Esophagus (tissue), 2 donors: ENCODE data around the gene DOCK2. TPM values are rescaled to one million over a fixed set of nuclear protein-coding genes. Genes with fewer than 3 reads are reported as not detected.
"Not testable (repeated sequence)": the region's sequence is repeated elsewhere in the genome, so short reads cannot be mapped to it uniquely, and the experiment has no call there.

Source experiments
- H3K27ac ChIP-seq, 2 donors: one replicate each; pipeline ENCODE4 v1.5.1; 2013; ENCODE audit warnings: low read depth in 2 of 2, mild to moderate bottlenecking in 2 of 2, inconsistent platforms in 1 of 2, low read length in 1 of 2, moderate library complexity in 1 of 2
- H3K27me3 ChIP-seq, 2 donors: one replicate each; pipeline ENCODE4 v1.6.1; 2013; ENCODE audit warnings: low read length in 2 of 2, control low read depth in 1 of 2, mild to moderate bottlenecking in 1 of 2; ENCODE audit not compliant: insufficient read depth in 2 of 2, control insufficient read depth in 1 of 2
- H3K36me3 ChIP-seq, 2 donors: one replicate each; pipeline ENCODE4 v1.6.1; 2013; ENCODE audit warnings: low read length in 1 of 2; ENCODE audit not compliant: control insufficient read depth in 2 of 2, insufficient read depth in 2 of 2
- H3K4me1 ChIP-seq, 2 donors: one replicate each; pipeline ENCODE4 v1.6.1; 2013; ENCODE audit warnings: low read length in 1 of 2; ENCODE audit not compliant: control insufficient read depth in 2 of 2, insufficient read depth in 2 of 2
- H3K4me3 ChIP-seq, 2 donors: one replicate each; pipeline ENCODE4 v1.5.1; 2013; ENCODE audit warnings: low read length in 2 of 2, mild to moderate bottlenecking in 2 of 2, low read depth in 1 of 2, moderate library complexity in 1 of 2
- H3K9me3 ChIP-seq, 2 donors: one replicate each; pipeline ENCODE4 v1.6.1; 2013; ENCODE audit warnings: mild to moderate bottlenecking in 2 of 2, low read depth in 1 of 2, low read length in 1 of 2, moderate library complexity in 1 of 2; ENCODE audit not compliant: control insufficient read depth in 2 of 2, insufficient read depth in 1 of 2
- WGBS, 2 donors: extraction: QIAGEN DNeasy Blood & Tissue Kit; methylation state at CpG; one replicate each; pipeline ENCODE4 v1.1.7; 2013; 5-methylcytosine and 5-hydroxymethylcytosine counted together
- polyA plus RNA-seq, 2 donors: library from polyadenylated mRNA; stranded (reverse); fragments of 200-250 nt; gene quantifications; one replicate each; pipeline ENCODE4 v1.2.3, GENCODE V29; 2013
- donor health status: healthy with polysubstance abuse.
- donor health status: Bipolar disorder and iron deficiency.

DOCK2 gene
- polyA plus RNA-seq, 2 donors = 0.86 to 1.2 TPM

DNA sequence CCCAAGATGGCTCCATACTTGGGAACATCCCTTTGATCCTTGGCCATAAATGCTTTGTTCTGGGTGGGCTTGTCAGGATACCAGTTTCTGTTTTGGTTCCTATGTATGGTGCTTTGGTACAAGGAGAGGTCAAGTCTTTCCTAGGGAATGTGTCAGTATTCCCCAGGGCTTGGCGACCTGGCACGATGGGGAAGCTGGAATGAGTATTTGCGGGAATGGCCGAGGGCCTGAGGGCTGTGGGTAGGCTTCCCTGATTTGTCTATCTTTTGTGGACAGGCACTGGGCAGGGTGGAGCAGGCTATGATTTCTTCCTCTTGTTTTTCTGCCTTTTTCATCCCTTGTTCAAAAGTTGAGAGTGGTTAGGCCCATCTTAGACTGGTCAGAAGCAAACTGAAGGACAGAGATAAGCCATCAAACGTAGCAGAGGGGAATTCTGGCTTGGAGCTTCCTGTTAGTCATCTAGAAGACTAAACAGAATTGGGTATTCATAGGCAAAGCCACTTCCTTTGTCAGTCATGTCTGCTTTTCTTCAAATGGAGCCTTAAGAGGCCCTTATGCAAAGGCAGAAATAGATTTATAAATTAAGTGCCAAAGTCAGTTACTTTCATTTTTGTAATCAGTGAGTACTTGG, 13.7 kb downstream of the DOCK2 start:
- H3K4me3 ChIP-seq = no peak overlapping the region
- H3K36me3 ChIP-seq = no peaks in the 10 kb centered on the region
- no peaks in the 10 kb centered on the region for H3K27me3 ChIP-seq
- WGBS, 2 donors = 70 to 71% methylated on average over 5 of the region's 5 CpGs
- H3K27ac ChIP-seq = no peak overlapping the region
- no peaks in the 10 kb centered on the region for H3K9me3 ChIP-seq
- H3K4me1 ChIP-seq = peaks cover 3 to 9% of the 10 kb centered on the region in 2 donors

DNA sequence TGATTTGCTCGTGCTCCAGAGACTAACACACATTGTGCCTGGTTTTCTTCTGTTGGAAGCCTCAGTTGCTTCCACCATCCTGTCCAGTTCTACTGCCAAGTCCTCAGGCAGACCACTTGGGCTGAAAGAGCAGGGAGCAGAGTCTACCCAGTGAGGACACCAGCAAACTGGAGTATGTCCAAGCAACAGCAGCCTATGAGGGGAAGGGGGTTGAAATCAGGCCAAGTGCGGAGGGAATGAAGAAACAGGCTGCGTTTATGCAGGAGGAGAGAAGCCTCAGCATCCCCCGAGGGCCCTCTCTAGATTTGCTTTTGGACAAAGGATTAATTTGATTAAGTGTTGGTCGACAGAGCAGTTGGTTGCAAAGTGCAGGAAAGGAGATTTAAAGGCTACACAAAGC, 14.5 kb downstream of the DOCK2 start:
- Histone ChIP-seq H3K27ac (no peak overlapping the region), H3K4me1 (peaks cover 3 to 9% of the 10 kb centered on the region in 2 donors), H3K4me3 (no peak overlapping the region), H3K9me3 (no peaks in the 10 kb centered on the region), H3K27me3 (no peaks in the 10 kb centered on the region), H3K36me3 (no peaks in the 10 kb centered on the region)
- WGBS, 2 donors = 48 to 54% methylated on average over 5 of the region's 5 CpGs

DNA sequence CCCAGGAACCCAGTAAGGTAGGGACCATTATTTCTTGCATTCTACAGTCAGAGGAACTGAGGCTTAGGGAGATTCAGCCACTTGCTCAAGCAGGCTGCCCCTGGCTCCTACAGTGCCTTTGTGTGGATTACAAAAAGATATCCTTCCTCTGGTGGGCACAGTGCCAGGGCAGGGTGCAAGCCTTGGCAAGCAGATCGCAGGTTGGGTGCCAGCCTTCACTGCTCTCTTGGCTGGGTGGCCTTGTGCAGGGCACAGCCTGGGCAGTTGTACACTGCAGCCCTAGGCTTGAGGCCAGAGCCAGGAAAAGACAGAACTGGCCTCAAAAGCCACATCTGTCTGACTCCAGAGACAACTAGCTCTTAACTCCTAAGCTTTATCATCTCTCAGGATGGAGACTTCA, 15.0 kb downstream of the DOCK2 start:
- H3K27ac ChIP-seq = no peak overlapping the region
- no peaks in the 10 kb centered on the region for H3K9me3 ChIP-seq
- peaks cover 3 to 9% of the 10 kb centered on the region in 2 donors for H3K4me1 ChIP-seq
- H3K4me3 ChIP-seq = no peak overlapping the region
- no peaks in the 10 kb centered on the region for H3K27me3 ChIP-seq
- no peaks in the 10 kb centered on the region for H3K36me3 ChIP-seq
- WGBS, 2 donors = 20 to 24% methylated on average over 1 of the region's 1 CpG

DNA sequence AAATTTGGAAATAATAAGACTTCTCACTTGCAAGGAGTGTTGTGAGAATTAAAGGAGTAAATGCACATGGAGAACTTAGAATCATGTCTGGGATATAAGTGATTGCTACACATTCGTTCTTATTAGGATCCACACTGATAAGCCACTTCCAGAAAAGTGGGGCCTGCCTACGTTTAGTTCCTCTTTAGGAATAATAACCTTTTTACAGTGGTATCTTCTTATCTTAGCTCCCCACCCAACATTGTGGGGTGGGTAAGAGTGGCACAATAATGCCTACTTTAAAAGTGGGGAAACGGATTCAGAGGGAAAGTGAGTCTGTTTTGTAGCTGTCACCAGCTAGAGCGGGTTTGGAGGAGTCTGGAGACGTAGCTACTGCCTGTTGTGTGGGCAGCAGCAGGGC, 16.0 kb downstream of the DOCK2 start:
- H3K9me3 ChIP-seq = no peaks in the 10 kb centered on the region
- H3K4me1 ChIP-seq = peaks cover 3 to 9% of the 10 kb centered on the region in 2 donors
- 83 to 87% methylated on average over 5 of the region's 5 CpGs for WGBS, 2 donors
- H3K36me3 ChIP-seq = no peaks in the 10 kb centered on the region
- no peak overlapping the region for H3K4me3 ChIP-seq
- no peak overlapping the region for H3K27ac ChIP-seq
- H3K27me3 ChIP-seq = no peaks in the 10 kb centered on the region

DNA sequence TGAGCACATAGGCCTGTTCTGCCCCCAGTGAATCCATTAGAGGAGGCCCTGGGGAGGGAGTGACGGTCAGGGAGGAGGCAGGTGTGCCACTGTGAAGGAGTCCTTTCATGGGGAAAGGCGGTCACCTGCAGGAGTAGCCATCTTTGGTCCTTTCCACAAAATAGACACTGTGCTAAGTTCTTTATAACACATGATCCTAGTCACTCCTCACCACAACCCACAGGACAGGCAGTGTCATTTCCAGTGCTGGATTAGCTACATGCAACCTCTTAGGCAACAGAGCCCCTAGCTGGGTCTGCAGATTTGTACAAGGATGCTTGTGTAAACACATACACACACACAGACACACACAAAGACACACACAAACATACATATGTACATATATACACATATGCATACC, 18.3 kb downstream of the DOCK2 start:
- H3K4me1 ChIP-seq = peaks cover 3 to 7% of the 10 kb centered on the region in 2 donors
- WGBS, 2 donors = 90 to 92% methylated on average over 2 of the region's 2 CpGs
- H3K36me3 ChIP-seq = no peaks in the 10 kb centered on the region
- H3K27me3 ChIP-seq = no peaks in the 10 kb centered on the region
- H3K4me3 ChIP-seq = no peak overlapping the region
- H3K27ac ChIP-seq = no peak overlapping the region
- H3K9me3 ChIP-seq = no peaks in the 10 kb centered on the region

DNA sequence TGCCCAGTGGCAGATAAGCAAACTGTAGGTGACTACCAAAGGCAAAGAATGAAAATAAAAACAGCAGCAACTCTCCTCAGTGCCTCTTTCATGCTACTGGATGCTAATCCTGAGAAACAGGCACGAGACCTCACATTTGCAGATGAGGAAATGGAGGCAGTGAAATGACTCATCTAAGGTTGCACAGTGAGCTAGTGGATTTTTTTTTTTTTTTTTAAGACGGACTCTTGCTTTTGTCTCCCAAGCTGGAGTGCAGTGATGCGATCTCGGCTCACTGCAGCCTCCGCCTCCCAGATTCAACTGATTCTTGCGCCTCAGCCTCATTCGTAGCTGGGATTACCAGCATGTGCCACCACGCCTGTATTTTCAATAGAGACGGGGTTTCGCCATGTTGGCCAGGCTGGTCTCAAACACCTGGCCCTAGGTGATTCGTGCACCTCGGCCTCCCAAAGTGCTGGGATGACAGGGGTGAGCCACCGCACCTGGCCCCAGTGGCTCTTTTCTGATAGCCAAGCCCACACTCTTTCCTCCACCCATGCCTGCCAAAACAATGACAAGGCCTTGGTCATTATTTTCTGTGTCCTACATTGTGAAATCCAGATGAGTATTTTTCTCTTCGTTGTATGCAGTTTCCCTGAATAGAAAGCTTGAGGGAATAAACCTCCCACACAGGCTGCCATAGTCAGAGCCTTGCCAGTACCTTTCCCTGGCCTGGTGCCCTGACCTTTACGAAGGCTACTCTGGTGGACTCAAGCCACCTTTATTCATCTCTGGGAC, 19.2 kb downstream of the DOCK2 start:
- Histone ChIP-seq H3K4me1 (peaks cover 3 to 6% of the 10 kb centered on the region in 2 donors), H3K4me3 (no peak overlapping the region), H3K27me3 (no peaks in the 10 kb centered on the region), H3K9me3 (no peaks in the 10 kb centered on the region), H3K36me3 (no peaks in the 10 kb centered on the region), H3K27ac (no peak overlapping the region)
- 81 to 82% methylated on average over 15 of the region's 15 CpGs for WGBS, 2 donors

DNA sequence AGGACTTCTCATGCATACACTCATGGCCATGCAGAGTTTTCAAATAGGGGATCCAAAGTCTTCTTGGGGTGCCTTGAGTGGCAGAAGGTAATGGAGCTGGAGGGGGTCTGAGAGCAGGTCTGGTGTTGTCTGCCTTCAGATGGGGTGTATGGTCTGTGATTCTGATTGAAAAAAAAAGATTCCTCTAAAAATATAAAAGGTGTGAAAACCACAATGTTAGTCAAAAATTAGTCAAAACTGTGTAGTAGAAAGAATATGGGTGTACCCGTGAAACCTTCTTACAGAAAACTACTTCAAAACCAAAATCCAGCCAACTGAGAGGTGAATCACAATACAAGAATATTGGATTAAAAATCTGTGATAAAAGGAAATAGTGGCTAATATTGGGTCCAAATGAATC, 20.1 kb downstream of the DOCK2 start:
- no peaks in the 10 kb centered on the region for H3K27me3 ChIP-seq
- no peak overlapping the region for H3K27ac ChIP-seq
- 57 to 87% methylated on average over 1 of the region's 1 CpG for WGBS, 2 donors

DNA sequence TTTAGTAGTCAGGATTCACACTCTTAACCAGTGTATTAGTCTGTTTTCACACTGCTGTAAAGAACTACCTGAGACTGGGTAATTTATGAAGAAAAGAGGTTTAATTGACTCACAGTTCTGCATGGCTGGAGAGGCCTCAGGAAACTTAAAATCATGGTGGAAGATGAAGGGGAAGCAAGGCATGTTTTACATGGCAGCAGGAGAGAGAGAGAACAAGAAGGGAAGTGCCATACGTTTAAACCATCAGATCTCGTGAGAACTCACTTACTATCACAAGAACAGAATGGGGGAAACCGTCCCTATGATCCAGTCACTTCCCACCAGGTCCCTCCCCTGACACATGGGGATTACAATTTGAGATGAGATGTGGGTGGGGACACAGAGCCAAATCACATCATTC, 25.4 kb downstream of the DOCK2 start:
- not testable (repeated sequence) for H3K36me3 ChIP-seq, H3K27me3 ChIP-seq, H3K27ac ChIP-seq, H3K4me1 ChIP-seq, H3K9me3 ChIP-seq, H3K4me3 ChIP-seq
- 85 to 86% methylated on average over 3 of the region's 3 CpGs for WGBS, 2 donors

More for the DNA sequence above, 20.1 kb downstream of the DOCK2 start:
- no peaks in the 10 kb centered on the region for H3K9me3 ChIP-seq
- H3K4me3 ChIP-seq = no peak overlapping the region
- H3K36me3 ChIP-seq = no peaks in the 10 kb centered on the region
- H3K4me1 ChIP-seq = peaks cover under 1 to 1% of the 10 kb centered on the region in 2 donors

DNA sequence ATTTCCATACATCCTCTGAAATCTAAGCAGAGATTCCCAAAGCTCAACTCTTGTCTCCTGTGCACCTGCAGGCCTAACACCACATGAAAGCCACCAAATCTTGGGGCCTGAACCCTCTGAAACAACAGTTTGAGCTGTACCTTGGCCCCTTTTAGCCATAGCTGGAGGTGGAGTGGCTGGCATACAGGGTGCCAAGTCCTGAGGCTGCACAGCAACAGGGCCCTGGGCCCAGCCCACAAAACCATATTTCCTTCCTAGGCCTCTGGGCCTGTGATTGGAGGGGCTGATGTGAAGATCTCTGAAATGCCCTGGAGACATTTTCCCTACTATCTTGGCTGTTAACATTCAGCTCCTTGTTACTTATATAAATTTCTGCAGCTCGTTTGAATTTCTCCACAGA, 26.5 kb downstream of the DOCK2 start:
- Histone ChIP-seq H3K27ac (no peak overlapping the region), H3K36me3 (no peaks in the 10 kb centered on the region), H3K27me3 (no peaks in the 10 kb centered on the region), H3K4me1 (no peaks in the 10 kb centered on the region), H3K9me3 (no peaks in the 10 kb centered on the region), H3K4me3 (no peak overlapping the region)
- WGBS, 2 donors = 52 to 66% methylated on average over 1 of the region's 1 CpG

DNA sequence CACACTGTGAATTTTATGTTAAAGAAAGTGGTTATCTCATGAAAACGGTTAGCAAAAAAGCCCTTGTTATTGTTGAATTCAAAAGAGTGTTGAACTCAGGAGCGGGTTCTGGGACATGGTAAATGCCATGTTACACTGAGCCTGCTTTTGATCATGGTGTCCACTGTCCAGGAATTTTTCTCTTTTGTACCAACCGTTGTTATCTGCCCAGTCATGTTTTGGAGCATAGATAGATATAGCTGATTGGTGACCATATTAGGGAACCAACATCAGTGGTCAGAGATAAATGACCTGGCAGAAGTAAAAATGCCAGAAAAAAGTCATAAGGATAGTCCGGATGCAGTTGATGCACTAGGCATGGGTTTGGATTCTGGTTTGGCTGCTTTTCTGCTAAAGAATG, 29.3 kb downstream of the DOCK2 start:
- Histone ChIP-seq H3K4me3 (no peak overlapping the region), H3K27me3 (no peaks in the 10 kb centered on the region)
- WGBS, 2 donors = 76 to 77% methylated on average over 4 of the region's 4 CpGs

More for the DNA sequence above, 29.3 kb downstream of the DOCK2 start:
- Histone ChIP-seq H3K27ac (no peak overlapping the region), H3K4me1 (no peaks in the 10 kb centered on the region), H3K9me3 (no peaks in the 10 kb centered on the region), H3K36me3 (no peaks in the 10 kb centered on the region)
